Umbilical cord (tissue), 2 donors: Measurements from ENCODE around the gene RALA. TPM values are rescaled to one million over a fixed set of nuclear protein-coding genes. Genes with fewer than 3 reads are reported as not detected.
A peak's percentile ranks its signal among the peaks of the same experiment; 100 is the strongest.
"Not testable (repeated sequence)": the region's sequence is repeated elsewhere in the genome, so short reads cannot be mapped to it uniquely, and the experiment has no call there.

Experiments
- DNase-seq: peaks from one replicate; pipeline ENCODE4 v3.0.0-alpha.2; 2015; ENCODE audit warnings: low spot score
- total RNA-seq: library from RNA; depleted of rRNA; stranded (reverse); fragments of >200 nt; gene quantifications from one replicate; pipeline ENCODE4 v1.2.3, GENCODE V29; 2014; ENCODE audit warnings: low replicate concordance; ENCODE audit not compliant: insufficient read depth

The RALA gene
- total RNA-seq, 1 donor from 2014 or later: 7.5 TPM

DNA sequence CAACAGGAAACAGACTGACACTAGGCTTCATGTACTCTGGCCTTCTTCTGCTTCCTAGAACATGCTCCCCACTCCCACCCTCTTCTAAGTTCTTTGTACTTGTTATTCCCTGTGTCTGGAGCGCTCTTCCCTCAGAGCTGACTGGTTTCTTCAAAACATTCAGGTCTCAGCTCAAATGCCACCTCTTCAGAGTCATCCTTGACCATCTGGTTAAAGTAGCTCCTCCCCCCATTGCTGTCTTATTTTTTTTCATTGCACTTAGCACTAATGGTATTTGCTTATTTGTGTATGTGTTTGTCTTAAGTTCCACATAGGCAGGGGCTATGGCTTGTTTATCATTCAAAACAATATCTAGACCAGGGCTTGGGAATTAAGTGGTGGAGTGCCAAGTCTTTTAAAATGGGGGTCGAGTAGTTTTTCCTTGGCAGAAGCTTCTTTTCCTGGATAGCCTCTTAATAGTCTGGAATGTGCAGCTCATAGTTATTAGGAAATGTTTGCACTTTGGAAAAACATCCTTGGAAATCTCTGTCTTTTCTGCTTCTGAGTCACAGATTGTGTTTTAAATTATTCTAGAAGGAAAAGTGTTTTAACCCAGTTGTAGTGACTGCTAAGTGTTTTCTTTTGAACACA lies 60.0 kb downstream of the RALA start:
- DNase-seq: no peak

- DNase-seq: no peak
These were observed 63.0 kb downstream of the RALA start for GRCh38 chr7:39686261-39686924.

DNA sequence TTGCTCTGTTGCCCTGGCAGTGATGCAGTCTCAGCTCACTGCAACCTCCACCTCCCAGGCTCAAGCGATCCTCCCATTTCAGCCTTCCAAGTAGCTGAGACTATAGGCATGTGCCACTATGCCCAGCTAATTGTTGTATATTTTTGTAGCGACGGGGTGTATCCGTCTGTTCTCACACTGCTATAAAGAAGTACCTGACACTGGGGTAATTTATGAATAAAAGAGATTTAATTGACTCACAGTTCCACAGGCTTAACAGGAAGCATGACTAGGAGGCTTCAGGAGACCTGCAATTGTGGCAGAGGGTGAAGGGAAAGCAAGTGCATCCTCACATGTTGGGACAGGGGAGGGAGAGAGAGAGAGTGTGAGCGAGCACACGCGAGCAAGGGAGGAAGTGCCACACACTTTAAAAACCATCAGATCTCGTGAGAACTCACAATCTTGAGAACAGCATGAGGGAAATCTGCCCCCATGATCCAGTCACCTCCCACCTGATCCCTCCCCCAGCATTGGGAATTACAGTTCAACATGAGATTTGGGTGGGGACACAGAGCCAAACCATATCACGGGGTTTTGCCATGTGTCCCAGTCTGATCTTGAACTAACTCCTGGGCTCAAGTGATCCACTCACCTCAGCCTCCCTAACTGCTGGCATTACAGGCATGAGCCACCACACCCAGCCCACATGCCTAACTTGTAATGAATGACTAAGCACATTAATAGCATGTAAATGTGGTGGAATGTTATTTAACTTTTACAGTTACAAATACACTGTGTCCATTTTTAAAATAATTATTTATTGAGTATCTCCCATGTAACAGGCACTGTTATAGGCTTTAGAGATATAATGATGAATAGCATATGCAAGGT lies 65.5 kb downstream of the RALA start:
- DNase-seq: no peak

- no peak for DNase-seq
These were observed 68.4 kb downstream of the RALA start for GRCh38 chr7:39691821-39692220.

GRCh38 chr7:39693086-39693485 lies 69.7 kb downstream of the RALA start:
- DNase-seq: not testable (repeated sequence)

DNA sequence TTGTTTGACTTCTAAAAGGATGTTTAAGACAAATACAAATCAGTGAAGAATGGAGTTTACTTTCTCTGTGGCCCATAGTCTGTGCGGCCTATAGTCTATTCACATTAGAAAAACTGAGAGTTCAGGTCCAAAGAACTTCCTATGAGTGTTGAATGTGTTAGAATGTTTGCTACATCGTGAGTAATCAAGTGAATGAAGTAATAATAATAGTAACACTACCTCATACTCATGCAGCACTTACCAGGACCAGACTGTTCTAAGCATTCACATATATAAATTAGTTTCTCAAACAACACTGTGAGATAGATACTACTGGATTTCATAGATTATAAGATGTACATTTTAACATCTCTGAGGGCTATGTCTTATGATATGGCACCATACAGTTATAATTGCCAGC lies 70.4 kb downstream of the RALA start:
- no peak for DNase-seq

GRCh38 chr7:39695852-39696586 lies 72.6 kb downstream of the RALA start:
- no peak for DNase-seq

DNA sequence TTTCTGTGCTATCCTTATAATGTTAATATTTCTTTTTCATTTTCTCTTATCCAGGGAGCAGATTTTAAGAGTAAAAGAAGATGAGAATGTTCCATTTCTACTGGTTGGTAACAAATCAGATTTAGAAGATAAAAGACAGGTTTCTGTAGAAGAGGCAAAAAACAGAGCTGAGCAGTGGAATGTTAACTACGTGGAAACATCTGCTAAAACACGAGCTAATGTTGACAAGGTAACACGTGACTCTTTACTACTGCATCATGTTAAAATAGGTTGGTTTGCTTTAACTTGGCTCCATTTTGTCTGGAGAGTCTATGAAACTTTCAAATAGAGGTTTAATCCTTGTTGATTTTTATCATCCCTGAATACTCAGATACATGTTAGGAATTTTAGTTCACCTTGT lies 73.3 kb downstream of the RALA start:
- peak; percentile 24 for DNase-seq

GRCh38 chr7:39697483-39697882 lies 74.1 kb downstream of the RALA start:
- no peak for DNase-seq

- DNase-seq: no peak
These were observed 76.8 kb downstream of the RALA start for GRCh38 chr7:39700165-39700564.

DNA sequence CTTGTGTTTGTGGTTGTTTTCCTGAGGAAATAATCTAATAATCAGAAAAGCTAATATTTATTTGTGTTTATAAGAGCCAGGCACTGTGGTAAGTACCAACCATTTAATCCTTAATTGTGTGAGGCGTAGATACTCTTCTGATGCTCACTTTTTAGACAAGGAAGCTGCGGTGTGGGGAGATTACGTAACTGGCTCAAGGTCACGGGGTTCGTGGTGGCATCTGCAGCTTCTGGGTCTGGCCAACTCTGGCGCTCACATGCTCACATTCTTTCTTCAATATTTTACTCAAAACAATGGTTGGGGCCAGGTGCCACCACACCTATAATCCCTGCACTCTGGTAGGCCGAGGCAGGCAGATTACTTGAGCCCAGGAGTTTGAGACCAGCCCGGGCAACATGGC lies 77.6 kb downstream of the RALA start:
- no peak for DNase-seq

DNA sequence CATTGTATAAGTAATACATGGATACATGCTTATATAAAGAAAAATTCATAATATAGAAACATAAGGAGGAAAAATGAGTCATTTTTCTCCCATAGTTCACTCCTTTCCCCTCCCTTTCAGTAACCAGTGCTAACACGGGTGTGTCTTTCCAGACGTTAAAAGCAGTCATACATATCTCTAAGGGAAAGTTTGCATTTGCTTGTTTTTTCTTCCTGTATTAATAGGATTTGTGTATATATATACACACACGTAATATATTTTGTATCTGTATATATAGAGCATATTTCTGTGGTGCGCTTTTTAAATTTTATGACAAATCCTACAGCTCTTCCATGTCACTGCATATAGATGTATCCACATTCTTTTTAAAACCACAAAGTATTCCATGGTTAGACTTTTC lies 78.8 kb downstream of the RALA start:
- DNase-seq: peak; percentile 40

DNA sequence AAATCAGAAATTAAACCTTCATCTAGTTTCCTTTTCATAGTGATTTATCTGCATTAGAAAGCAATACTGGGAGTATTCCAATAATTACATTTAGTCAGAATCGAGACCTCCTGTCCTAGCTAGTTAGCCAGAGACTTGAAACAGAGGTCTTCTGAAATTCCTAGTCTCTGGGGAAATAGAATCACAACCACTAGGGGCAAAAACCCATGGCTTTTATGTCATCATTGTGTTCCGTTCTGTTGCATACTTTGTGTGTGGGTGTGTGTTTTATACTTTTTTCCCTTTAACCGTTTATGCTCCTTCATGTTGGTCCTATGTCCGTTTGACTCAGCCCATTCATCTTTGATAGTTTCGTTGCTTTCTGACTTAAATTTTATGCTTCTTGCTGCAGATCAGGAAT lies 79.8 kb downstream of the RALA start:
- no peak for DNase-seq

- DNase-seq: no peak
These were observed 85.7 kb downstream of the RALA start for GRCh38 chr7:39709029-39709428.

DNA sequence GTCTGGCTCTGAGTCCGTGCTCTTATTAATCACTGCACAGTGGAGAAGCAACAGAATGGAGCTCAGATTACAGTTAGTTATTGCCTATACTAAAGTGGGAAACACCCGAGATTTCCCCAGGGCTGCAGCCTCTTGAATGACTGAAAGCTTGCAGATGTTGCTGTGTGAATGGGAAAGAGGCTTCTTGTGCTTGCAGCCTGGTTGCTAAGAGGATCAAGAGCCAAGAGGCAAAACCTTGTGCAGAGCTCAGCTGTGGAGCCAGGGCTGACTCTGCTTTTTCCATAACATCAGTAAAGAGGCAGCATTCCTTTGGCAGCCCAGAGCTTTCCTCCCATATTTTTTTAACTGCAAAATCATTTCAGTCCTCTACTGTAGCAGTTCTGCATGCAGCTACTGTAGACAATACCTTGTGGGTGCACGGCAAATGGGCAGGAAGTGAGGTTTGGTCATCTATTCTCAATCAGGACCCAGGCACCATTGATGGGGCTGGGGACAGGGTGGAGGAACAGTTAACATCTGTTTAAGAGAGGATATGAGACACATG lies 86.5 kb downstream of the RALA start:
- DNase-seq: peak; percentile 97

GRCh38 chr7:39712751-39713150 lies 89.4 kb downstream of the RALA start:
- DNase-seq: no peak

- DNase-seq: no peak
These were observed 91.2 kb downstream of the RALA start for GRCh38 chr7:39714447-39715091.

DNA sequence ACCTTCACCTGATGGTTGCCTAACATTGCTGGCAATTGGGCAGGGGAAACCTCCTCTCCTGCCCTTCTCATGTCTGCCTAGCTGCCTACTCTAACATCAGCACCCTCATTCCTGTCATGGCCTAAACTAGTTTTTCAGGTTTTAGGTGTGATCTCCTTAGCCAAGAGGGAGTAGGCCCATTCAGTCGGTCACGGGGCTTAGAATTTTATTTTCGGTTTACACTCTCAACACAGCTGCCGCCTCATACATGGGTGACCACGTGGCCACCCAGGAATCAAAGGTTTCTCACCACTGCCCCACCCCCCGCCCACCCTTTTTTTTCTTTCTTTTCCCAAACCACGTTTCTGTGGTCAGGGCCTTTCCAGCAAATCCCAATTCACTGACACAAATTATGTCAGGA lies 97.2 kb downstream of the RALA start:
- peak; percentile 43 for DNase-seq

GRCh38 chr7:39721345-39721744 lies 98.0 kb downstream of the RALA start:
- DNase-seq: no peak

- DNase-seq: no peak
These were observed 98.7 kb downstream of the RALA start for GRCh38 chr7:39721919-39722597.
